GM12891 (cell line): ENCODE results near the gene CCDC110.

Source experiments
- PAX5 ChIP-seq: IDR thresholded peaks from 2 replicates; pipeline ENCODE4 v1.6.1; 2011; ENCODE audit warnings: low read length, moderate library complexity, mild to moderate bottlenecking; ENCODE audit not compliant: insufficient read depth, severe bottlenecking
- POLR2A ChIP-seq: IDR thresholded peaks from 2 replicates; pipeline ENCODE4 v1.6.1; 2011; ENCODE audit warnings: low read depth, low read length, control low read depth
- POLR2AphosphoS5 ChIP-seq: IDR thresholded peaks from 2 replicates; pipeline ENCODE4 v1.6.1; 2011; ENCODE audit warnings: low read depth, low read length, control low read depth
- TAF1 ChIP-seq: IDR thresholded peaks from 2 replicates; pipeline ENCODE4 v1.6.1; 2011; ENCODE audit warnings: low read depth, low read length, control low read depth

- TF ChIP-seq POLR2A (no peak), TAF1 (no peak), PAX5 (no peak), POLR2AphosphoS5 (no peak)
Measured at GRCh38 chr4:185515248-185515647, 43.7 kb upstream of the CCDC110 start.
